GM20431 (cell line): ENCODE results near the gene CLBA1.
"Not testable (repeated sequence)": the region's sequence is repeated elsewhere in the genome, so short reads cannot be mapped to it uniquely, and the experiment has no call there.

ENCODE experiments used
- in situ Hi-C: fragments of 300-500 bp; cut with MseI, MboI; formaldehyde crosslinking; loops from one replicate; pipeline ENCODE4 v1.15.0; 2020; ENCODE audit warnings: low sequenced_read_pairs; ENCODE audit not compliant: unreplicated experiment

The CLBA1 gene

GRCh38 chr14:105015905-105016304, 30.3 kb downstream of the CLBA1 start:
- in situ Hi-C loops: no loop called here

DNA sequence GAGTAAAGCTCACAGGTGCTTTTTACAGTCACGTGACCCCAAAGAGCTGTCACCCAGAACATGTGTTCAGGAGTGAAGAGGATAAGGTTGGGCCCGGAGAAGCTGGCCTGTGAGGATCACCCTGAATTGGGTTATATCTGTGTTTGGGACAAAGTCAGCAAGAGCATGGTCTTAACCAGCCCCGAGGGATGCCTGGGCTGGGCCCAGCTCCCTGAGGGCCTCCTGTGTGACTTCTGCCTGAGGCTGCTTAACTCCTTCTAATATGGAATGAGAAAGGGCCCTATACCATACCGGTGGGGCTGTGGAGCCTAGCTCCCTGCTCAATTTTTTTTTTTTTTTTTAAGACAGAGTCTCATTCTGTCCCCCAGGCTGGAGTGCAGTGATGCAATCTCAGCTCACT, 32.8 kb downstream of the CLBA1 start:
- in situ Hi-C loops: no loop called here

- in situ Hi-C loops: no loop called here
These were observed 34.5 kb downstream of the CLBA1 start for GRCh38 chr14:105019861-105020814.

DNA sequence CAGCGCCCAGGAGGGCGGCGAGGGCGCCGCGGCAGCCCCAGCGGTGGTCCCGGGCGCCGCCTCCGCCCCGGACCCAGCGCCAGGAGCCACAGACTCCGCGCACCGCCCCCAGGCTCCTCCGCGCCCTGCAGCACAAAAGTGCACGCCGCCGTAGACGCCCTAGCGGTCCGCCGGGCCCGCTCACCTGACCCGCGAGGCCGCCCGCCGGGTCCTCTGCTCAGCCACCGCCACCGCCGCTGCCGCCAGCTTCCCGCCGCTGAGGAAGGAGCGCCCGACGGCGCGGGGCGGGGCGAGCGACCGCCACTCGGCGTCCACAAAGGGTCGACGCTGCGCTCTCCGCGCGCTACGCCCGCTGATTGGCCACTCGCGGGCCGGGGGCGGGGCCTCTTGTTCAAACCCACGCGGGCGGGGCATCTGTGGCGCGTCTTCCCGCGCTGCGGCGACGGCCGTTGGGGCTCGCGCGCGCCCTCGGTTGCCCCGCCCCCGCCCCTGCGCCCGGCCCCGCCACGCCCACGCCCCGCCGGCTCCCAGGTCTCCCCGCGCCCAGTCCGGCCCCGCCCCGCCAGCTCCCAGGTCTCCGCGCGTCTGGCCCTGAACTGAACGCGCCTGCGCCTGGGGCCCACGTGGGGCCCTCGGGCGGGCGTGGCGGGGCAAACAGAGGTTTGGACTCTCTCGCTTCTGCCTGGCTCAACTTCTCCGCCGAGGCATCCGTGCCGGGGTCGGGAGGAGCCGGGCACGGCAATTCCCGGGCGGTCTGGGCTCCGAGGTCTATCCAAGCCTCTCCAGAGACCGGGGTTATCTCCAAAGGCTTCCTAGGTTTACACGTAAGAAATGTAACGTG, 35.4 kb downstream of the CLBA1 start, which contains the start of gene CDCA4:
Gene CDCA4 (minus strand): TSS at position 269 of the 841 bp plus-strand sequence. CDS start 9,154 bp downstream, outside the sequence.
- in situ Hi-C loops: no loop called here

- in situ Hi-C loops: no loop called here
These were observed 36.2 kb downstream of the CLBA1 start for GRCh38 chr14:105021656-105022275.

DNA sequence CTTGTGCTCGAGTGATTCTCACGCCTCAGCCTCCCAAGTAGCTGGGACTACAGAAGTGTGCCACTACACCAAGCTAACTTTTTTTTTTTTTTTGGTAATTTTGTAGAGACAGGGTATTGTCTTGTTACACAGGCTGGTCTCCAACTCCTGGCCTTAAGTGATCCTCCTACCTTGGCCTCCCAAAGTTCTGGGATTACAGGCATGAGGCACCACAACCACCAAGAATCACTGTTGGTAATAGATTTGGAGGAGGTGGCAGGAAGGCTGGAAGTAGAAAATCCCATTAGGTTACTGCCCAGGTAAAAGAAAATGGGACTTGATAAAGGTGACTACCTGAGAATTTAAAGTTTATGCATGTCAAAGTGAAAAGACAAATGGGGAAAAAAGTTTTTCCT, 36.7 kb downstream of the CLBA1 start:
- in situ Hi-C loops: no loop called here

- in situ Hi-C loops: no loop called here
These were observed 37.6 kb downstream of the CLBA1 start for GRCh38 chr14:105023144-105023543.

DNA sequence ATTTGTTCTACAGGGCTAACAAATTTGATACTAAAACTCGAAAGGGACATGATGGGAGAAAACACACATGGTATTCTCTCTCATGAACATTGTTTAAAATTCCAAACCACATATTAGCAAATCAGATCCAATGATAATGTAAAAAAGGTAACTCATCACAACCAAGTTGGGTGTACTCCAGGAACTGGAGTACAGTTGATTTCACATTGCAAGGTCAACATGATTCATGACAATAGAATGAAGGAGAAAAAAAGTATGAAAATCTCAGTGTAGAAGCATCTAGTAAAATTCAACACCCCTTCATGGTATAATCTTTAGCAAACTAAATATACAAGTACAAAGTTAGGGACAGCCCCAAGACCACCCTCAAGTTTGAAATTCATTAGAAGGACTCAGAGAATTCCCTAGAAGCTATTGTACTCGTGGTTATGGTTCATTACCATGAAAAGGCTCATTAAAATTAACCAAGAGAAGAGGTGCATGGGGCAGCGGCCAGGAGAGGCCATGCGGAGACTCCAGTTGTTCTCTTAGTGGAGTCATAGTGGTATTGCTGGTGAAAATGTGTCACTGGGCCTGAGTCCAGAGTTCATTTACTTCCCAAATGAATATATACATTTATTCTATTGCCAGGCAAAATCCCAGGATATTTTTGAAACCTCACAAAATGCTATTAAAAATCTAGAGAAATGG, 38.3 kb downstream of the CLBA1 start:
- in situ Hi-C loops: no loop called here

DNA sequence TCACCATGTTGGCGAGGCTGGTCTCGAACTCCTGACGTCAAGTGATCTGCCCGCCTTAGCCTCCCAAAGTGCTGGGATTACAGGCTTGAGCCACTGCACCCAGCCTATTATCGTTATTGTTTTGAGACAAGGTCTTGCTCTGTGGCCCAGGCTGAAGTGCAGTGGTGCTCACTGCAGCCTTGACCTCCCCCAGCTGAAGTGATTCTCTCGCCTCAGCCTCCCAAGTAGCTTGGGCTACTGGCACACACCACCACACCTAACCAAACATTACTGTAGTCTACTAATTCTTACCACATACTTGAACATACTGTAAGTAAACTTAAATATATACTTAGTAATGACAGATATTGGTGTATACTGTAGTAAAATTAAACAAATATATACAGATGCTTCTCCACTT, 39.8 kb downstream of the CLBA1 start:
- in situ Hi-C loops: no loop called here

DNA sequence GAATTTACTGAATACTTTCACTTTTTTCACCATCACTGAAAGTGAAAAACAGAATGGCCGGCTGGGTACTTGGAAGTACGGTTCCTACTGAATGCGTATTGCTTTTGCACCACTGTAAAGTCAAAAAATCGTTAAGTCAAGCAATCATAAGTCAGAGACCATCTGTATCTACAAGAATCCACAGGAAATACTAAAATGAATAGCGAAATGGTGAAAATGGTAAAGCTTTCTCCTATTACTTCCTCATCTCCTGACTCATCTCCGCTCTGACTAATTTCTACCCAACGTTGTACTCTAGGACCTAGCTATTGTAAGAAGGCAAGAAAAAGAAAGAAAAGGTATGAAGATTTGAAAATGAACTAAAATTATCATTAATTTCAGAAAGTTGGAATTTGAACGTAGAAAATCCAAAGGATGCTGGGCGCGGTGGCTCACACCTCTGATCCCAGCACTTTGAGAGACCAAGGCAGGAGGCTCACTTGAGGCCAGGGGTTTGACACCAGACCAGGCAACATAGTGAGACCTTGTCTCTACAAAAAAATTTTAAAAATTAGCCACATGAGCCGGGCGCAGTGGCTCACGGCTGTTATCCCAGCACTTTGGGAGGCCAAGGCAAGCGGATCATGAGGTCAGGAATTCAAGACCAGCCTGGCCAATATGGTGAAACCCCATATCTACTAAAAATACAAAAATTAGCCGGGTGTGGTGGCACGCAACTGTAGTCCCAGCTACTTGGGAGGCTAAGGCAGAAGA, 40.6 kb downstream of the CLBA1 start:
- in situ Hi-C loops: no loop called here

- in situ Hi-C loops: no loop called here
These were observed 41.4 kb downstream of the CLBA1 start for GRCh38 chr14:105026802-105027563.

DNA sequence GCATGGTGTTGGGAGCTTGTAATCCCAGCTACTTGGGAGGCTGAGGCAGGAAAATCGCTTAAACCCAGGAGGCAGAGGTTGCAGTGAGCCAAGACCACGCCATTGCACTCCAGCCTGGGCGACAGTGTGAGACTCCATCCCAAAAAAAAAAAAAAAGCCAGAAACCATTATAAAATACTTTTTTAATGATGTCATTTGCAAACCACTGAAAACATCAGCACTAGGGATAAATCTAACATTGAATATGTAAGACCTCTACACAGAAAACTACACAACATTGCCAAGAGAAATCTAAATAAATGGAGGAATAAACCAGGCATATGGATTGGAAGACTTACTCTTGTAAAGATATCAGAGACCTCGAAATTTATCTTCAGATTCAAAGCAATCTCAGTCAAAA, 42.1 kb downstream of the CLBA1 start:
- in situ Hi-C loops: not testable (repeated sequence)

- in situ Hi-C loops: no loop called here
These were observed 42.8 kb downstream of the CLBA1 start for GRCh38 chr14:105028251-105028927.

- in situ Hi-C loops: no loop called here
These were observed 43.8 kb downstream of the CLBA1 start for GRCh38 chr14:105029402-105029801.

DNA sequence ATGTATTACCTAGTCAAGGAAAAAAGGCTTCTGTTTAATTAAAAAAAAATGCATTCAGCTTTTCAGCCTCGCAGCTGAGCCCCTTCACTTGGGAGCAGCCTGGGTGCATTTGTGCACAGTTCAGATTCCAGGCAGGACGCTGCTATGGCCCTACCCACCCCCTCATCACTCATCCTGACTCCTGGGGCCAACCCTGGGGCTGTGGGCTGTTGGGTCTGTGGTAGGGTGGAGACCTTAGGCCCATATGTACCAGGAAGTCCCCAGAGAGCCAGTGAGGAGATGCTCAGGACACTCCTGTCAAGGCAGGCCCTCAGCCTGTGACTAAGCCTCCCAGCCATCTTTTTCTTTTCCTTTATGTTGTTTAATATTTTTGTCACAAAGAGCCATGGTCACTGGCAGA, 44.6 kb downstream of the CLBA1 start:
- in situ Hi-C loops: no loop called here

DNA sequence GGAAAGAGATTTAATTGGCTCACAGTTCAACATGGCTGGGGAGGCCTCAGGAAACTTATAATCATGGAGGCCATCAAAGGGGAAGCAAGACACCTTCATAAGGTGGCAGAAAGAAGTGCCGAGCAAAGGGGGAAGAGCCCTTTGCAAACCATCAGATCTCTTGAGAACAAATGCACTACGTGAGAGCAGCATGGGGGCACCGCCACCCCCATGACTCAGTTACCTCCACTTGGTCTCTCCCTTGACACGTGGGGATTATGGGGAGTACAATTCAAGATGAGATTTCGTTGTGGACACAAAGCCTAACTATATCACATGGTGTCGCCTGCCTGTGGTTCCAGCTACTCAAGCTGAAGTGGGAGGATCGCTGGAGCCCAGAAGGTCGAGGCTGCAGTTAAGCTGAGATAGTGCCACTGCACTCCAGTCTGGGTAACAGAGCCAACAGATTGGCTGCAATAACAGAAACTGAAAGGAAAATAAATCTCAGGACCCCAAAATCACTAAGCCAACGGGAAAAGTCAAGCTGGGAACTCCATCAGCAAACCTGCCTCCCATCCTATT, 45.3 kb downstream of the CLBA1 start:
- in situ Hi-C loops: no loop called here

DNA sequence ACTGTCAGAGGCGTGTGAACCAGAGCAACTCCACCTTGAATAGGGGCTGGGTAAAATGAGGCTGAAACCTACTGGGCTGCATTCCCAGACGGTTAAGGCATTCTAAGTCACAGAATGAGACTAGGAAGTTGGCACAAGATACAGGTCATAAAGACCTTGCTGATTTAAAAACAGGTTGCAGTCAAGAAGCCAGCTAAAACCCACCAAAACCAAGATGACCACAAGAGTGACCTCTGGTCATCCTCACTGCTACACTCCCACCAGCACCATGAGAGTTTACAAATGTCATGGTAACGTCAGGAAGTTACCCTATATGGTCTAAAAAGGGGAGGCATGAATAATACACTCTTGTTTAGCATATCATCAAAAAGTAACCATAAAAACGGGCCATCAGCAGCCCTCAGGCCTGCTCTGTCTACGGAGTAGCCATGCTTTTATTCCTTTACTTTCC, 46.9 kb downstream of the CLBA1 start:
- in situ Hi-C loops: not testable (repeated sequence)
